ENCODE measurements around the gene GRHPR. TPM values are rescaled to one million over a fixed set of nuclear protein-coding genes. Genes with fewer than 3 reads are reported as not detected.

Gene GRHPR
- total RNA-seq, 1 donor: 133 TPM

DNA sequence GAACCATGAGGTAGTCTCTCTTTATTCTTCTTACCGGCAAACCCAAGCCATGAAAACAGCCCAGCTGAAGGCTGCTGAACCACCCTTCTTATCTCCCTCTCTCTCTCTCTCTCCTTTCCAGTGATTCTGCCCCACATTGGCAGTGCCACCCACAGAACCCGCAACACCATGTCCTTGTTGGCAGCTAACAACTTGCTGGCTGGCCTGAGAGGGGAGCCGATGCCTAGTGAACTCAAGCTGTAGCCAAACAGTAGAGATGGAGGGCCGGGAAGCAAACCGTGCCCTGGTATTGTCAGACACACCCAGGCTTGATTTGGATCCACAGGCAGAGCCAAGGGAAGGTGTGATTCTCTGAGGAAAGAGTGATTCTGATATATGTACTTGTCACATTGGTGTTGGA, 14.0 kb downstream of the GRHPR start:
- TF ChIP-seq, protein P1, sequence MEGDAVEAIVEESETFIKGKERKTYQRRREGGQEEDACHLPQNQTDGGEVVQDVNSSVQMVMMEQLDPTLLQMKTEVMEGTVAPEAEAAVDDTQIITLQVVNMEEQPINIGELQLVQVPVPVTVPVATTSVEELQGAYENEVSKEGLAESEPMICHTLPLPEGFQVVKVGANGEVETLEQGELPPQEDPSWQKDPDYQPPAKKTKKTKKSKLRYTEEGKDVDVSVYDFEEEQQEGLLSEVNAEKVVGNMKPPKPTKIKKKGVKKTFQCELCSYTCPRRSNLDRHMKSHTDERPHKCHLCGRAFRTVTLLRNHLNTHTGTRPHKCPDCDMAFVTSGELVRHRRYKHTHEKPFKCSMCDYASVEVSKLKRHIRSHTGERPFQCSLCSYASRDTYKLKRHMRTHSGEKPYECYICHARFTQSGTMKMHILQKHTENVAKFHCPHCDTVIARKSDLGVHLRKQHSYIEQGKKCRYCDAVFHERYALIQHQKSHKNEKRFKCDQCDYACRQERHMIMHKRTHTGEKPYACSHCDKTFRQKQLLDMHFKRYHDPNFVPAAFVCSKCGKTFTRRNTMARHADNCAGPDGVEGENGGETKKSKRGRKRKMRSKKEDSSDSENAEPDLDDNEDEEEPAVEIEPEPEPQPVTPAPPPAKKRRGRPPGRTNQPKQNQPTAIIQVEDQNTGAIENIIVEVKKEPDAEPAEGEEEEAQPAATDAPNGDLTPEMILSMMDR (IDR thresholded peaks at IDR 0.05; ENCODE audit: insufficient read depth, low read length): no peak
- no peak for DNase-seq (ENCODE audit: low read depth)
- H3K4me3 ChIP-seq (ENCODE audit: low read depth, low read length): no peak overlapping the region

DNA sequence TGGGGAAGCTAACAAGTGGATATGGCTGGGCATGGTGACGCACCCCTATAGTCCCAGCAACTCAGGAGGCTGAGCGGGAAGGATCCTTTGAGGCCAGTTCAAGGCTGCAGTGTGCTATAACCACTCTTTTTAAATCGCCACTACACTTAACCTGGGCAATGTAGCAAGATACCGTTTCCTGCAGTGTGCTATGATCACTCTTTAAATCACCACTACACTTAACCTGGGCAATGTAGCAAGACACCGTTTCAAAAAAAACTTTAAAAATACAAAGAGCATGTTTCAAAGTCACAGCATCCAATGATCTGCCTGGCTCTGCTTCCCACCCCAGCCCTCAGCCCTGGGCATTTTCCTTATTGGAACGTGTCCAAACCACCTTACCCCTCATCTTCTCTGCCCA, 14.5 kb downstream of the GRHPR start:
- TF ChIP-seq, protein P1 (IDR thresholded peaks at IDR 0.05; ENCODE audit: insufficient read depth, low read length): no peak
- no peak for DNase-seq (ENCODE audit: low read depth)
- no peak overlapping the region for H3K4me3 ChIP-seq (ENCODE audit: low read depth, low read length)

DNA sequence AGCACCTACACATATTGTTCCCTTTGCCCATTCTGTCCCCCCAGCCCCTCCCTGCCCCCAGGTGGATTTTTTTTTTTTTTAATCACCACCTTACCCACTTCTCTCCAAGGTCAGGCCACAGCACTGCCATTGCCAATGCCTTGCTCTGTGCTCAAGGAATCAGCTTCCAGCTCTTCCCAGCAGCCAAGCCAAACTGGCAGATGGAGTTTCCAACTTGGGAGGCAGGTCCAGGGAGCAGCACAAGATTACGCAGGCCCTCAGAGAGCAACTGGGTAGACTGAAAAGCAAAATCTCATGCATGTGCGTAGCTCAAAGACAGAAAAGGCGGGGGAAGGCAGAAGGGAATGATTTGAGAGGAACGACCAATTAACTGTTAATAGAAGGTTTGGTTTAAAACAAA, 15.1 kb downstream of the GRHPR start:
- DNase-seq (ENCODE audit: low read depth): no peak
- no peak overlapping the region for H3K4me3 ChIP-seq (ENCODE audit: low read depth, low read length)
- TF ChIP-seq, protein P1 (IDR thresholded peaks at IDR 0.05; ENCODE audit: insufficient read depth, low read length): no peak

DNA sequence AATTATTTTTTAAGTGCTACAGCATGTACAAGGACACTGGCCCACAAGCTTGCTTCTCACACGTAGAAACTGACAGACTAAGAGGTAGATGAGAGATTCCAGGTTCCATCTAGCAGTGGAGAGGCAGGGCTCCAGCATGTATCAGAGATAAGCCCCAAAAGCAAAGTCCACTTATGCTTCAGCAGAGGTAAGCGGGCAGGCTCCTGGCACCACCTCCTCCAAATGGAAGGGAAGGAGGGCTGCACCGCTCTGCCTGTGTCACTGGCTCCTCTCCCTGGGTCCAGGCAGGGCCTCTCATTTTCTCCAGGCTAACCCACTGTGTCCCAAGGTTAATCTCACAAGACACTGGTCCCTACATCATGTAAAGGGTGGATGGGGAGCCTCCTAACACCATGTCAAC, 15.9 kb downstream of the GRHPR start:
- DNase-seq (ENCODE audit: low read depth): no peak
- TF ChIP-seq, protein P1 (IDR thresholded peaks at IDR 0.05; ENCODE audit: insufficient read depth, low read length): no peak
- no peak overlapping the region for H3K4me3 ChIP-seq (ENCODE audit: low read depth, low read length)

DNA sequence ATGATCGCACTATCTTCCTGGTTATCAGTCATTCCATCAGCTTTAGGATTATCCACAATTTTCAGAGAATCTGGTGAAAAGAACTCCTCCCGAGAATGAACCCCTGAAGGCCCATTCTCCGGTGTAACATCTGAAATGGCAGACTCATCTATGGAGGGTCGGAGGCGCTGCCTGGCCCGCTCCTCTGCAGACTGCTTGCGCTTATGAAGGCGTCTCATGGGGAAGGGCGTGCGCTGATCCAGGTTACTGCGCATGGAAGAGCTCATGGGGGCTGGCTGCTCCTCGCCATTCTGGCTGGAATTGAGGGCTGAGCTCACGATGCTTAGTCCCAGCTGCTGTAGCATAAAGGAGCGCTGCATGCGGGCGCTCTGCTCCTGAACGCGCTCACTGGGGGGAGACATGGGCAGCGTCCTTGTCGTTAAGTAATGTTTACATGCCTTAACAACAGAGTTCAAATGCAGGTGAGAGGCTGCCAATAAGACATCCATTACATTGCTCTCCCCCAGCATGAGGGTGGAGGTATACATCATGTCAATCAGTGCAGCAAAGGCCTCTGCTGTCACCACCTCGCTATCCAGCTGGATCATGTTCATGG, 19.4 kb downstream of the GRHPR start:
- TF ChIP-seq, protein P1 (IDR thresholded peaks at IDR 0.05; ENCODE audit: insufficient read depth, low read length): no peak
- H3K4me3 ChIP-seq (ENCODE audit: low read depth, low read length): no peak overlapping the region
- DNase-seq (ENCODE audit: low read depth): no peak

DNA sequence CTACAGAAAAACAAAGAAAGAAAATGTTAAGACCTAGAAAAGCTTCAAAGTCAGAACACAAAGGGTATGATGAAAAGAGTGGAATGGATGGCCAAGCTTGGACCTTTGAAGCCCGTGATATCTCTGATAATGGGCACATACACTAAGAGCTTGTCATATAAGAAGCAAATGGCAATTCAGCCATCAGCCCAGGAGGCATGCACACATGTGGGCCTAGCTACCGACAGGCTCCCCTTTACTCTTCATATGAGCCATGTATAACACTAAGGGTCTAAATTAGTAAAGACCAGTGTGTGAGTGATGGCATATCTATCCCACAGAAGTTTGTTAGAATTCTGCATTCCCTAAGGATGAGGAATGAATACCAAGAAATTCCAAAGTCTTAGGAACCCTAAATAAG, 20.1 kb downstream of the GRHPR start:
- TF ChIP-seq, protein P1 (IDR thresholded peaks at IDR 0.05; ENCODE audit: insufficient read depth, low read length): no peak
- no peak for DNase-seq (ENCODE audit: low read depth)
- H3K4me3 ChIP-seq (ENCODE audit: low read depth, low read length): no peak overlapping the region

DNA sequence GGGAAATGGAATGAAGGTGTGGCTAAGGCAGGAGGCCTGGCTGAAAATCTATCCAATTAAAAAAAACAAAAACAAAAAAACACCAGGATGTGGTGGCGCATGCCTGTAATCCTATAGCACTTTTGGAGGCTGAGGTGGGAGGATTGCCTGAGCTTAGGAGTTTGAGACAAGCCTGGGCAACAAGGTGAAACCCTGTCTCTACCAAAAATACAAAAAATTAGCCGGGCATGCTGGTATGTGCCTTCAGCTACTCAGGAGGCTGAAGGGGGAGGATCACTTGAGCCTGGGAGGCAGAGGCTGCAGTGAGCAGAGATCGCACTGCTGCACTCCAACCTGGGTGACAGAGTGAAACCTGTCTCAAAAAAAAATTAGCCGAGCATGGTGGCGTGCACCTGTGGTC, 21.1 kb downstream of the GRHPR start:
- H3K4me3 ChIP-seq (ENCODE audit: low read depth, low read length): no peak overlapping the region
- TF ChIP-seq, protein P1 (IDR thresholded peaks at IDR 0.05; ENCODE audit: insufficient read depth, low read length): no peak
- no peak for DNase-seq (ENCODE audit: low read depth)
